Activated CD4-positive, CD25-positive, alpha-beta regulatory T cell treated with anti-CD3 and anti-CD28 coated beads, Interleukin-2, amount 50 U/mL, for 16 hours (primary cell): ENCODE results near the gene MAB21L4.
"Not testable (repeated sequence)": the region's sequence is repeated elsewhere in the genome, so short reads cannot be mapped to it uniquely, and the experiment has no call there.

Experiments
- DNase-seq: peaks from one replicate; pipeline ENCODE4 v3.0.0-alpha.2; 2020; ENCODE audit warnings: low read depth, low spot score

Gene MAB21L4

GRCh38 chr2:240858871-240859270, 37.1 kb downstream of the MAB21L4 start:
- DNase-seq = no peak

- DNase-seq = no peak
These were observed 37.6 kb downstream of the MAB21L4 start for GRCh38 chr2:240858321-240858720.

GRCh38 chr2:240857039-240858008, 38.6 kb downstream of the MAB21L4 start:
- no peak for DNase-seq

- no peak for DNase-seq
These were observed 39.6 kb downstream of the MAB21L4 start for GRCh38 chr2:240856151-240856980.

GRCh38 chr2:240855670-240856069, 40.3 kb downstream of the MAB21L4 start:
- no peak for DNase-seq

GRCh38 chr2:240852671-240853314, 43.2 kb downstream of the MAB21L4 start:
- DNase-seq = no peak

- peak; percentile 63 for DNase-seq
These were observed 44.6 kb downstream of the MAB21L4 start for GRCh38 chr2:240851078-240851991.

GRCh38 chr2:240850756-240851077, 45.2 kb downstream of the MAB21L4 start:
- DNase-seq = no peak

GRCh38 chr2:240850026-240850425, 45.9 kb downstream of the MAB21L4 start:
- no peak for DNase-seq

- no peak for DNase-seq
These were observed 46.9 kb downstream of the MAB21L4 start for GRCh38 chr2:240848900-240849680.

- no peak for DNase-seq
These were observed 48.1 kb downstream of the MAB21L4 start for GRCh38 chr2:240847817-240848216.

- DNase-seq = no peak
These were observed 48.9 kb downstream of the MAB21L4 start for GRCh38 chr2:240846873-240847595.

GRCh38 chr2:240846309-240846708, 49.6 kb downstream of the MAB21L4 start:
- not testable (repeated sequence) for DNase-seq

GRCh38 chr2:240840435-240841060, 55.4 kb downstream of the MAB21L4 start:
- DNase-seq = no peak

GRCh38 chr2:240839152-240840143, 56.5 kb downstream of the MAB21L4 start:
- no peak for DNase-seq

- no peak for DNase-seq
These were observed 58.3 kb downstream of the MAB21L4 start for GRCh38 chr2:240837621-240838020.

- DNase-seq = no peak
These were observed 59.0 kb downstream of the MAB21L4 start for GRCh38 chr2:240836781-240837467.
